Muscle of arm (tissue), 12 donors: ENCODE data around the gene TBC1D8. TPM values are rescaled to one million over a fixed set of nuclear protein-coding genes. Genes with fewer than 3 reads are reported as not detected.
A peak's percentile ranks its signal among the peaks of the same experiment; 100 is the strongest.

Experiments
- DNase-seq: peaks from one replicate; pipeline ENCODE4 v3.0.0-alpha.2; 2013
- polyA plus RNA-seq, 12 donors: library from polyadenylated mRNA; unstranded; fragments of 120-200 nt; gene quantifications; one replicate each; pipeline ENCODE4 v1.2.1, GENCODE V29; 2013; ENCODE audit not compliant: insufficient read length in 12 of 12

Gene TBC1D8
- polyA plus RNA-seq, 12 donors = 9.0 to 30.2 (median 21.5) TPM; not detected in 1

DNA sequence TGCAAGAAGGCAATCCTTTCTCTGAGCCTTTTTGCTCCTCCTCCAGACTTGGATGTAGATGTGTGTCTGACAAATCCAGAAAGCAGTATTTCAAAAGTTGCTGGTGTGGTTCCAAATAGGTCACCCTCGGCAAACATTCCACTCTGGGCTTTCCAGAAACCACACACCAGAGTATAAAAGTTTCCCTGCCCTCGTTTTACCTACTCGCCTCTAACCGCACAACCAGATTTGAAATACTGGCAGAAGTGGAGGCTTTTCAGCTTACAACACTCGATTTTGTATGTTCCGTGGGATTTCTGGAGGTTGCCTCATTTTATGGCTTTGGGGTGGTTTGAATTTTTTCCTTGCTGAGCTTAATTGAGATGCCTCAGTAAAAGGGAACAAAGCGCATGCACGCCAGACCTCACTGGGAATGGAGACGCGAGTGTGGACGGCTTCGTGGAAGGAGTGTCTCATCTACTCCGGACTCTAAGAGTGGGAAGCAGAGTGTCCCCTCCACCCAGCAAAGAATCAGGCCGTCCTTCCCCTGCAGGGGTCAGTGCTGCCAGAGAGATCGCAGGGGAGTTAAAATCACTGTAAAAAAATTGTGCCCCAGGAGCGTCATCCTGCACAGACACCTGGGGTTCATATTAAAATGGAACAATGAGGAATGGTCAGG is 193.1 kb downstream of the TBC1D8 start:
- peak; percentile 63 for DNase-seq

Other genes with a start within 250 kb of the TBC1D8 start
- gene RPL31, start 149.1 kb downstream of the TBC1D8 start, polyA plus RNA-seq = 1,000 to 10,000 TPM in 11 of 12 donors, not detected in 1; 2,083 to 3,992 (median 3,612) TPM
- gene CNOT11, start 101.5 kb upstream of the TBC1D8 start, polyA plus RNA-seq = 10 to 100 TPM in 11 of 12 donors, not detected in 1; 28.6 to 55.2 (median 42.8) TPM
- 10 to 100 TPM in 11 of 12 donors, not detected in 1; 24.8 to 54.3 (median 38.6) TPM for gene RNF149, start 157.3 kb upstream of the TBC1D8 start, polyA plus RNA-seq
- 1 to 10 TPM in 10 of 12 donors, not detected in 2; 2.2 to 5.1 (median 3.8) TPM for gene CREG2, start 236.1 kb upstream of the TBC1D8 start, polyA plus RNA-seq